ENCODE data around the gene FGD5.

- TF ChIP-seq CTCF (IDR thresholded peaks at IDR 0.05) (no peak), POLR2A (IDR thresholded peaks at IDR 0.05) (no peak), POLR2AphosphoS5 (IDR thresholded peaks at IDR 0.05; ENCODE audit: insufficient read depth in 1 of 2, low read depth in 1 of 2) (no peak)
These were observed 65.9 kb downstream of the FGD5 start for GRCh38 chr3:14884665-14885064.

Measured in vagina (tissue), 2 donors.